Uterus (tissue), 2 donors: ENCODE data around the gene ANKRD55.

ENCODE experiments used
- CTCF ChIP-seq, 4 experiments: fragments of 200-600 bp in 2 of 4; fragments of 450-650 bp in 2 of 4; sonication (generic) in 2 of 4; IDR thresholded peaks; one replicate each; pipeline ENCODE4 v1.5.1; 2016 to 2019; ENCODE audit warnings: antibody characterized with exemption in 4 of 4, mild to moderate bottlenecking in 2 of 4, moderate library complexity in 1 of 4
- POLR2A ChIP-seq, 2 donors: fragments of 450-650 bp; IDR thresholded peaks; one replicate each; pipeline ENCODE4 v1.6.1; 2016; ENCODE audit warnings: antibody characterized with exemption in 2 of 2, mild to moderate bottlenecking in 1 of 2, moderate library complexity in 1 of 2

GRCh38 chr5:56102889-56103288 lies 130.2 kb downstream of the ANKRD55 start:
- TF ChIP-seq CTCF (IDR thresholded peaks at IDR 0.05) (no peak), POLR2A (IDR thresholded peaks at IDR 0.05) (no peak)
